GM23248 (cell line): ENCODE results near the gene MAP2K5.

ENCODE experiments used
- EZH2 ChIP-seq: fragments of 200-600 bp; sonication (generic); IDR thresholded peaks from 2 replicates; pipeline ENCODE4 v1.6.1; 2018; ENCODE audit warnings: antibody characterized with exemption, mild to moderate bottlenecking; ENCODE audit not compliant: insufficient read depth, poor library complexity, severe bottlenecking
- EZH2phosphoT487 ChIP-seq: fragments of 200-600 bp; sonication (generic); IDR thresholded peaks from 2 replicates; pipeline ENCODE4 v1.6.1; 2018; ENCODE audit warnings: antibody characterized with exemption, moderate library complexity, mild to moderate bottlenecking, low read depth; ENCODE audit not compliant: insufficient read depth

DNA sequence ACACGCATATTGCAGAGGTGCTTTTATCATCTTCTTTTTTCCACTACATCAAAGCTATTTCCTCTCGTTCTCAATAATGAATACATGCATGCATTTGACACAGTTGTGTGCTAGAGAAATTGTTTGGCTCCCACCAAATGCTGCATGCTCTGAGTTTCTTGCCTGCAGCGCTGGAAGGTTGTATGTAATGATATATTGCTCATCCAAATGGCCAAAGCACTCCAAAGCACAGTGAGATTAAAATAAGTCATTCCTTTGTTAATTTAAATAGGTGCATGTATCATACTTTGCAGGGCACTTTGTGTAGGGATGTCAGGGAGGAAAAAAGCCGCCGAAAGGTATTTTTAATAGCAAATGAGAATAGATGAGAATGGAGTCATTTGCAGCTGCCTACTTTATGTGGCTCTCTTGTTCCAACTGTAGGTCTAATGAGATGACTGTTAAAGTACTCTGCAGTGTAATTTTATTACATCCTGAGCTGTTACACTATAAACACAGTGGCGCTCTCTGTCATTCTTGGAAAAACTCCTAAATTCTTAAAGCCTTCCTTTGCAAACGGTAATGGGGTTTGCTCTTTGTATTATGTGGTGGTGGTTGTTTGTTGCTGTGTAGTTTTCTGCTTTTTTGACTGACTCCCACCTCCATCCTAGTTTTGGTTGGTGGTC, 225.9 kb downstream of the MAP2K5 start:
- no peak for TF ChIP-seq EZH2
- no peak for TF ChIP-seq EZH2phosphoT487
